ENCODE measurements around the gene WDR53.
"Not testable (repeated sequence)": the region's sequence is repeated elsewhere in the genome, so short reads cannot be mapped to it uniquely, and the experiment has no call there.

WDR53 gene
- 10.0 to 19.1 (median 12.6) reads per million in 3 experiments for total RNA-seq

DNA sequence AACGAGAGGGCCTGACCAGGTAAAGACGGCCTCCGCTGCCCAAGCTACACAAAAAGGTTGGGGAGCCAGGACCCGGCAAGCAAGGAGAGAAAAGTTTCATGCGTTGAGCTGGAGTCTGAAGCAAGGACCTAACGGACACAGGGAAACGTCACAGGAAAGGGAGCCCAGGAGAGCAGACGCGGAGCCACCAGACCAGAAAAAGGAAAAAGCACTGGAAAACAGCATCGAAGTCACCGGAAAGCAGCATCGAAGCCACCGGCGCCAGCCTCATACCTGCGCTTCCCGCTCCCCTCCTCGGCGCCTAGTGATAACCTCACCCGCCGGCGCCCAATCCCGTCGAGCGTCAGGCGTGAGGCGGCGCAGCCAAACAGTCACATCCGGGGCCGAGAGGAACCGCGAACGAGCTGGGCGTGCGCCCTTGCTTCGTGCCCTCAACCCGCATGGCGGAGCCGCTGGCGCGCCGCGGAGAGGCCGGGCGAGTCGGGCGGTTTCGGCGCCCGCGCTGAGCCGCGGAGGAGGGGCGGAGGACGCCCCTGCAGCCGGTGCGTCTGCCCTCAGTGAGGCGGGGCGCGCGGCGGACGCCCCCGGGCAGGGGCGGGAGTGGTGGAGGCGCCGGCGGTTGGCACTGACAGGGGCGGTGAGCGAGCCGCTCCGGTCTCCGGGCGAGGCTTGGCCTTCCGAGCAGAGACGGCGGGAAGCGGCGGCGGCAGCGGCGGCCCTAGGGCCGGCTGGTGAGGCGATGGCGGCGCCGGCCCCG, at the start of gene WDR53, which contains the start of gene FBXO45:
Gene WDR53, minus strand, starts transcription at position 309 of the 757 bp plus-strand sequence. CDS start 7,079 bp downstream, outside the sequence.
Gene FBXO45, plus strand, starts transcription at position 415 of the 757 bp plus-strand sequence. Its CDS starts 325 bp downstream, at position 740.
- peak; percentile 97 for DNase-seq

DNA sequence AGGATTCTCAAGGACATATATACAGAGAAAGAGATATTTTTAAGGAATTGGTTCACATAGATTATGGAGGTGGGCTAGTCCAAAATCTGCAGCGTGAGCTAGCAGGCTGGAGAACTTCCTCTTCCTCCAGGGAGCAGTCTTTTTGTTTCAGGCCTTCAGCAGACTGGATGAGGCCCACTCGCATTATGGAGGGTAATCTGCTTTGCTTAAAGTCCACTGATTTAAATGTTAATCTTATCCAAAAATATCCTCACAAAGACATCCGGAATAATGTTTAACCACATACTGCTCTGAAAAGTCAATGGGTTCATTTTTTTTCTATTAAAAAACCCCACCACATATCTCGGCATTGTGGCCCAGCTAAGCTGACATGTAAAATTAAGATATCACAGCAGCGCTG, 48.9 kb upstream of the WDR53 start:
- no peak for DNase-seq

DNA sequence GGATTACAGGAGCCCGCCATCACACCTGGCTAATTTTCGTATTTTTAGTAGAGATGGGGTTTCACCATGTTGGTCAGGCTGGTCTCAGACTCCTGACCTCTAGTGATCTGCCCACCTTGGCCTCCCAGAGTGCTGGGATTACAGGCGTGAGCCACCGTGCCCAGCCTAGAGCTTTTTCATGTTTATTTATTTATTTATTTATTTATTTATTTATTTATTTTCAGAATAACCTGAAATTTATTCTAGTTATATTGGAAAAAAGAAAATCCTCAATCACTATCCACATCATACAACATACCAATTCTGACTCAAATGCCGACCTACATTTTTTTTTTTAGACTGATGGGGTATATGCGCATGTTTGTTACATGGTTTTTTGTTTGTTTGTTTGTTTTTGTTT, 46.9 kb upstream of the WDR53 start:
- not testable (repeated sequence) for DNase-seq

DNA sequence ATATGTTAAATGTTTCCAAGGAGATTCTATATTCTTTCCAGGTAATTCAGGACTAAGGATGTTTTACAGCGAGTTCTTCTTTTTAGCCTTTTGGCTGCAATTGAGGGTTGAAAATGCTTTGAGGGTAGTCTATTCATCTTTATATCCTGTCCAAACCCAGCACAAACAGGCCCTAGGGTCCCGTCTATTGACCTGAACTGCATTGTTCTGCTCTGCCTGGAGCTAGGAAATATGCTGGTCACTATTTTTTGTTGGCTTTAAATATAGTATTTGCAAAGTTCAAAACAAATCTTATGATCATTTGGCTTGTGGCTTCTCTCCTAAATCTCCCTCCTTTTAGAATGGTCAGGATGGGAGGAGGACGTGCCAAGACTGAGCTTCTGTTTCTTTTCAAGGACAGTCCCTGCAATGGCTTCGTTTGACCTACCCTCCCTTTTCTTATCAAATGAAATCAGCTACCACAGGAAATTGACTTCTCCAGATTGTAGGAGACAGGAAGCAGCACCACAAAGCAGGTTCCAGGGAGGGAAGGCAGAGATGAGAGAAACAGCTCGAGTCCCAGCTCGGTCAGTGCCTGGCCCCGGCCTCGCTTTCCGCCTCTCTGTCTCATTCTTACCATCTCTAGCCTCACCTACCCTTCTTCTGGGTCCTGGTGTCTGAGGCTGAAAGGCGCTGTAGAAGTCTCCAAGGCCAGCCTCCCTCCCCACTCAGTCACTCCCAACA, 43.6 kb upstream of the WDR53 start:
- DNase-seq = no peak

DNA sequence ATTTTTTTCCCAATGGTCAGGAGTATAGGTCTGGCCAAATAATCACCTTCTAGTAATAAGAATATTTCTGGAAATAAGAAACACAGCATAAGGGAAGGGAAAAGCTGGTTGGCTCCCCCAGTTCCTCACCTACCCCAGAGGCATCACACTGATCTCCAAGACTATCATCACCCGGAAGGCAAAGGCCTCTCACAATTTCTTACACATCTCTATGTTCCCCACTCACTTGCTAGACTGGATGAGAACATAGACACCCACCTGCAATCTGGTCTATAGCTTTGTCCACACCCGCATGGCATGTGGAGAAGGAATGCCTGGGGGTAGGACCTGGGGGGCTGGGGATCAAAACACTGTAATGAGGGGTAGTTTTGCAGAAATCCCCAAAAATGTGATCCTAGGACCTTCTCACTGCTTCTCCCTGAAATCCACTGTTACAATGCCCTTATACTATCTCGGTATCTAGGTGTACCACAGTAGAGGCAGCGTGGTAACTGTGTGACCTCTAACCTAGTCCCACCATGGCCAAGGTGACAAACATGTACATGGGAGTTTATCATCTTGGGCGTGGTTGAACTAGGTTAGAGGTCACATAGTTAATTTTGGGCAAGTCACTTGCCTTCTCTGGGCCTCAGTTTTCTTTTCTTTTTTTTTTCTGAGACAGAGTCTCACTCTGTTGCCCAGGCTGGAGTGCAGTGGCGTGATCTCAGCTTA, 41.6 kb upstream of the WDR53 start:
- peak; percentile 19 for DNase-seq

DNA sequence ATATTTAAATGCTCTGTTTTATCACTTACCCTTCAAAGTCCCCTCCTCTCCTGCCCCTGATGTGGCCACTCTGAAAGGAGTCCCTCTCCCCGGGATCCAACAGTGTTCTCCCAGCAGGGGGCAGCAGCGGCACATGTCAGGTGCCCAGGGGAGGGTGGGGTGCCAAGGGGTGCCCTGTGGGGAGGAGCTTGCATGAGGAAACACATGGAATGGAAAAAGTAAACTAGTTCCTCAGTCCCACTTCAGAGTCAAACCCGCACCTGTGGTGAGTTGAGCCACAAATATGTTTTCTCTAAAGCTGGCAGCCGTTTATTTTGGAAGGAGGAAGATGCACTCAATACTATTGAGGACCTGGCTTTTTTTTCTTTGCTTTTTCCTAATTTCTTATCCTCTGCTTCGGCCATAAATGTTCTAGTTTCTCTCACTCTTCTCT, 41.0 kb upstream of the WDR53 start:
- DNase-seq = peak; percentile 82

DNA sequence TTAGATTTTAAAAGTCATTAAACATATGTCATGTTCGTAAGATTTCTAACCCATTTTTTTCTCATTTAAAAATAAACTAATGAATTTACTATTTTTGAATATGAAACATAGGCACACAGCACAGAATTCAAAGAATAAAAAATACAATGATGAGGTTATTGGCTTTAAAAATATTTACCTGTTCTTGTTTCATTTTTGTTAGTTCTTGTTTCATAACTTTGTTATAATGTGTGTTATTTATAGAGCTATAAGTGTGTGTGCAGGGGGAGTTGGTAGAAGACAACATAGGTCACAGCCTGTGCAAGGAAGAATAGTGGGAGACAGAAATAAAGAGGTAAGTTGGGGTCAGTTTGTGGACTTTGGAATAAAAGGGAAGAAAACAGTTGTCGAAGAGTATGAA, 40.3 kb upstream of the WDR53 start:
- DNase-seq = no peak

DNA sequence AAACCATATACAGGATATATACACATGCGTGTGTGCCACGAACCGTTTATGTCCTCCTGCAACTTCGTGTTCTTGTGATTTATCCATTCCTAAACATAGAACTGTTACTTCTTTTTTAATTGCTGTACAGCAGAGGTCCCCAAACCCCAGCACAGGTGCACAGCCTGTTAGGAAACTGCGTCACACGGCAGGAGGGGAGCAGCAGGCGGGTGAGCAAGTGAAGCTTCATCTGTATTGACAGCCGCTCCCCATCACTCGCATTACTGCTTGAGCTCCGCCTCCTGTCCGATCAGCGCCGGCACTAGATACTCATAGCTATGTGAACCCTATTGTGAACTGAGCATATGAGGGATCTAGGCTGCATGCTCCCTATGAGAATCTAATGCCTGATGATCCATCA, 36.2 kb upstream of the WDR53 start:
- peak; percentile 68 for DNase-seq

DNA sequence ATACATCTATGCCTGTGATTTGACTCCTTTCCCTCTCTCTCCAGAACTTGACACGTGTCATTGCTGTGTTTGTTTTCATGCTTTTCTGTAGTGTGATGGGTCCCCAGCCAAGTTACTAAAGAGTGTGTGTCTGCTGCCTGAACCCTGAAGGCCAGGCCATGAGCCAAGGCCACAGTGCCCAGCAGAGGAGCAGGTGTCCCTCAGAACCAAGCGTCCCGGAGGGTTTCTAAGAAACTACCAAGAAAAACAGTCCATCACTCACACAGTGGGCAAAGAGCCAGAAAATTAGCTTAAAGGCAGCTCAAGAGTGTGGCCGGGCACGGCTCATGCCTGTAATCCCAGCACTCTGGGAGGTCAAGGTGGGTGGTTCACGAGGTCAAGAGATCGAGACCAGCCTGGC, 35.3 kb upstream of the WDR53 start:
- no peak for DNase-seq

DNA sequence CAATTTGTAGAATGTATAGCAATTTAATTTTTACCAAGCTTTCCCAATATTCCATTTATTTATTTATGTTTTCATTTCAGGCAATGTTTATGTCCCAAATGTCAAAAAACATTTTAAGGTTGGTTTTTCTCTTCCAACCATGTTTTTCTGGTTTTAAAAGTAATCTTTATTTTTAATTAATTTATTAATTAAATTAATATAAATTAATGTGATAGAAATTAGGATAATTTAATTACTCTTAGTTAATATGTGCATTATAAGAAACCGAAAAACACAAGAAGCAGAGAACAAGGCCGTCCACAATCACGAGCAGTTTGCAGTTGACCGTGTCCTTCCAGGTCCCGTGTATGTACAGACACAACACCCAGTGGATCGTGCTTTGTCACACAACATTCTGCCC, 34.3 kb upstream of the WDR53 start:
- DNase-seq = no peak

DNA sequence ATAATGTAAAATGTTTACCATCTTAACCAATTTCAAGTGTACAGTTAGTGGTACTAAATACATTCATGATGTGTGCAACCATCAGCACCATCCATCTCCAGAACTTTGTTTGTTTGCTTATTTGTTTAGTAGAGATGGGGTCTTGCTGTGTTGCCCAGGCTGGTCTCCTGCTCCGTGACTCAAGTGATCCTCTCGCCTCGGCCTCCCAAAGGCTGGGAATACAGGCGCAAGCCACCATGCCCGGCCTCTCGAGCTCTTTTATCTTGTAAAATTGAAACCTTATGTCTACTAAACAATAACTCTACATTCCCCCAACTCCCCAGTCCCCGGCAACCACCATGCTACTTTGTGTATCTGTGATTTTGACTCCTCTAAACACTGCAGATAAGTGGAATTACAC, 32.0 kb upstream of the WDR53 start:
- no peak for DNase-seq

DNA sequence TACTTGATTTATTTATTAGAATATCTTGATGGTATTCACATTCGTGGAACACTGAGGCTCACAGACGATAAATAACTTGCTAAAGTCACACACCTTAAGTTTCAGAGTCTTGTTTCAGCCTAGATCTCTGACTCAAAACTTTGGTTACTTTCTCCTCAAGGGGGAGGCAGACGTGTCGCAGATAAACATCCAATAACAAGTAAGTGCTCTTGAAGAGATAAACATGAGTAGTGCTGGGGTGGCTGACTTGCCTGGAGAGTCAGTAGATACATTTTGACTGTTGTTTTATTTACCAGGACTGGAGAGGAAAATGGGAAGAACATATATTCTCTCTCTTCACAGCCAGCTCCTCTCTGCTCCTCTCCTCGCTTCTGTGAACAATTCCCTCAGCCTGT, 31.4 kb upstream of the WDR53 start:
- DNase-seq = no peak

DNA sequence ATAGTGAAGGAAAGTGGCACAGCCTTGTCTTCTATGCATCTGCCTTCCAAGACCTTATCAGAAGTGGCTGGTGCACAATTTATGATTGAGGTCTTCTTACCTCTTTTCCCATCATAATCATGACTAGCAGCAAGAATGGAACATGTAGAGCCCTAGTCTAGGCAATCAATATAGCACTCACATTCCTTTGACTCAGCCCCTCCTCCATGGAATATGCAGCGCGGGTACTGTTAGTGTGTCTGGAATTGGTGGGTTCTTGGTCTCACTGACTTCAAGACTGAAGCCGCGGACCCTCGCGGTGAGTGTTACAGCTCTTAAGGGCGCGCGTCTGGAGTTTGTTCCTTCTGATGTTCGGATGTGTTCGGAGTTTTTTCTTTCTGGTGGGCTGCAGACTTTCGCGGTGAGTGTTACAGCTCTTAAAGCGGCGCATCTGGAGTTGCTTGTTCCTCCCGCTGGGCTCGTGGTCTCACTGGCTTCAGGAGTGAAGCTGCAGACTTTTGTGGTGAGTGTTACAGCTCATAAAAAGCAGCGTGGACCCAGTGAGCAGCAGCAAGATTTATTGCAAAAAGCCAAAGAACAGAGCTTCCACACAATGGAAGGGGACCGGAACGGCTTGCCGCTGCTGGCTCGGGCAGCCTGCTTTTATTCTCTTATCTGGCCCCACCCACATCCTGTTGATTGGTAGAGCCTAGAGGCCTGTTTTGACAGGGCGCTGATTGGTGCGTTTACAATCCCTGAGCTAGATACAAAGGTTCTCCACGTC, 29.8 kb upstream of the WDR53 start:
- DNase-seq = not testable (repeated sequence)

DNA sequence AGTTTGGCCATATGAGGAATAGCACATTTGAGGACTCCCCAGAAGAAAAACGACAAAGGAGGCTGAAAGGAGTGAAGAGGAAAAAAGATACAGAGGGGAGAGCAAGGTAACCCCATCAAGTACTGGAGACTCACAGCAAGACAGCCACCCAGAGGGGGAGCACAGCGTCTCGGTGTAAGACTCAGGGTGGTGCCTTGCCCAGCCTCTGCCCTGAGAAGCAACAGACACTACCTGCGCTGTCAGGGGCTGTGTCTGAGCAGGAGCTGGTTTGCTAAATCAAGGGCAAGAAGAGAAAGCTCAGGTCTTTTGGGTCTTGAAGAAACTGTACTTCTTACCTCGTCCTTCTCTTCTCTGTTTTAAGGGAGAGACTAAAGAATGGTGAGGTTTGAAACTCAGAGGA, 28.0 kb upstream of the WDR53 start:
- no peak for DNase-seq

DNA sequence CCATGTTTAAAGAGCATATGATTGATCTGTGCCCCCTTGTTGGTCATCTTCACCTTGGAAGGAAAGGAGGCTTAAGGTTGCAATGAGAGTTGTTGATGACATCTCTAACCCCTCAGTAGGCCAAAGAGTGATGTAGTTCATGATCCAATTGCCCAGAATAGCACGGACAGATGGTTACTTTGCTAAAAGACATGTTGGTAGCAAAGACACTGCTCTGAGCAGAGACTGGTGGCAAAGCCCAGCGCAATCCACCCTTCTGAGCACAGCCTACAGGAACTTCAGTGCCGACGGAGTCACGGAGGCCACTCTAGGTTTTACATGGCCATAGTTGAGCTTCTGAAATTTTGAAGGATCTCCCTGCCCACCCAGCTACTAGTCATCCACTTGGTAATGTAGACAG, 21.9 kb upstream of the WDR53 start:
- no peak for DNase-seq

DNA sequence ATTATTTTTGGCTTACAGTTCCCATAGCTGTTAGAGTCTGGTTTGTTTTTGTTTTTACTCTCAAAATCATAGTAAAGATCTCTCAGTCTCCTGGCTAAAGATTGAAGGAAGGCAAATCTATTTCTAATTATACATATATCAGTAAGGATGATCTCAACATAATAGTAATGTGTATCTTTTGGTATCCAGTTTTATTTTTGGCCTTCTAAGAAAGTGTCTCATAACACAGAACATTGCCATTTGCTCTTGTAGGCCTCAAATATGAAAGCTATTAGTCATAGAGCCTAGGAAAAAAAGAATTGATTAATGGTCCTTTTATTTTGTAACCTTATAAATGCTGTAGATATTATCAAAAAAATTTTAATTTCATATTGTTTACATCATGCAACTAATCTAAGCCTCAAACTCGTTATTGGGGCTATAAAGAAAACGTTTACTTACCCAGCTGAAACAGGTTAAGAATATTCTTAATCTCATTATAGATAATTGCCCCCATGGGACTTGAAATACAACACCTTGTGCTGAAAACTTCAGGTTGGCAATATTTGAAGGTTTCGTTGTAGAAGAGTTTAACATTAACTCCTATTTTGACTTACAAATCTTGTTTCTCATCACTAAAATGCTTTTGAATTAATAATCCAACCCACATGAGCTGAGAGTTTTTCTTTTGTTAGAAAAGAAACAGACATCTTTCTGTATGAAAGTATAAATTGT, 16.8 kb upstream of the WDR53 start:
- DNase-seq = no peak

DNA sequence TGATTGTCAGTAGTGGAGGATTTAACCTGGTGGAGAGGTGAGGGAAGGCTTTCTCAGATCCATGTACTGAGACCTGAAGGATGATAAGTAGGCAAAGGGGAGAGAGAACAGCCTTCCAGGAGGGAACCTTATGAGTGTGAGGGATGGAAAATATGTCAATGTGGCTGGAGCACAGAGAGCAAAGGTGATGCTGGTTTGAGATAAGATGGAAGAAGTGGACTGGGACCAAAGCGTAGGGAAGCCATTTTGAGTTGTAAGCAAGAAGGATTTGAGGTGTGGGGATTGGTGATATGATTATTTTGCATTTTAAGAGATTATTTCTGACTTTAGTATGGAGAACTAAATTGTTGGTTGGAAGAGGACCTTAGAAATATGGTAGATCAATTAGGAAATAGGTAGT, 4.0 kb upstream of the WDR53 start:
- no peak for DNase-seq

DNA sequence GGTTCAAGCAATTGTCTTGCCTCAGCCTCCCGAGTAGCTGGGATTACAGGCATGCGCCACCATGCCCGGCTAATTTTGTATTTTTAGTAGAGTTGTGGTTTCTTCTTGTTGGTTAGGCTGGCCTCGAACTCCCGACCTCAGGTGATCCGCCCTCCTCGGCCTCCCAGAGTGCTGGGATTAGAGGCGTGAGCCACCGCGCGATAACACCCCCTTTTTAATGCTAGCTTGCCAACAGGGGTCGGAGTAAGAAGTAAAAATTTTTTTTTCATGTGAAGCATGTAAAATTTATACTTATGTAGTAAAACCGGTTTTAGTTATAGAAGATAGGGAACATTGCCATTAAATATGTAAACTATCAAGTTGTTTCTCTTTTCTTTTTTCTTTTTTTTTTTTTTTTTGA, 2.0 kb upstream of the WDR53 start:
- DNase-seq = not testable (repeated sequence)

DNA sequence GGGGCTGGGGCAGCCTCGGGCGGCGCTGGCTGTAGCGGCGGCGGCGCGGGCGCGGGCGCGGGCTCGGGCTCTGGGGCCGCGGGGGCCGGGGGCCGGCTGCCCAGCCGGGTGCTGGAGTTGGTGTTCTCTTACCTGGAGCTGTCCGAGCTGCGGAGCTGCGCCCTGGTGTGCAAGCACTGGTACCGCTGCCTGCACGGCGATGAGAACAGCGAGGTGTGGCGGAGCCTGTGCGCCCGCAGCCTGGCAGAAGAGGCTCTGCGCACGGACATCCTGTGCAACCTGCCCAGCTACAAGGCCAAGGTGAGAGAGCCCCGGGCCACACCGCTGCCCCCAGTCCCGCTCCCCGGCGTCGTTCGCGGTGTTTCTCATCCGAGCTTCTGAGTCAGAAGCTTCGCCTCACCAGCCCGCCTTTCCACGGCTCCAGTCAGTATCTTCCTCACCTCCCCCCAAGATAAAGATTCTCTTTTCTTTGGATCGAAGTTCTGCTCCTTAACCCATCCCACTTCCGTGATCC, 706 bp upstream of the WDR53 start:
- DNase-seq = no peak

DNA sequence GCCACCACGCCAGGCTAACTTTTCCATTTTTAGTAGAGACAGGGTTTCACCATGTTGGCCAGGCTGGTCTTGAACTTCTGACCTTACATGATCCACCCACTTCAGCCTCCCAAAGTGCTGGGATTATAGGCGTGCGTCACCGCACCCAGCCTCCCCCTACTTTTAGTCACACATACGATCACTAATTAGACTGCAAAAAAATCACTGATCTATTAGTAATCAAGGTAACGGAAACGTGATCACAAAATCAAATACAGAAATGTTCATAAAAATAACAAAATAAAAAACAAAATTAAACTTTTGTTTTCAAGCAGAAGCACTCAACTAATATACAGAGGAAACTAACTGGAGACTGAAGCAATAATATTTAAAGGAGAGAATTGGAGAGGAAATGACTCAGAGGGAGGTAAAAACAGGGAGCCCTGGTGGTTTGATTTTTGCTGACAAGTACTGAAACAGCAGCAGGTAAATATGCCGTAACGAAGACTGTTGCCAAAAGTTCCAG, 4.6 kb downstream of the WDR53 start:
- DNase-seq = peak; percentile 60

DNA sequence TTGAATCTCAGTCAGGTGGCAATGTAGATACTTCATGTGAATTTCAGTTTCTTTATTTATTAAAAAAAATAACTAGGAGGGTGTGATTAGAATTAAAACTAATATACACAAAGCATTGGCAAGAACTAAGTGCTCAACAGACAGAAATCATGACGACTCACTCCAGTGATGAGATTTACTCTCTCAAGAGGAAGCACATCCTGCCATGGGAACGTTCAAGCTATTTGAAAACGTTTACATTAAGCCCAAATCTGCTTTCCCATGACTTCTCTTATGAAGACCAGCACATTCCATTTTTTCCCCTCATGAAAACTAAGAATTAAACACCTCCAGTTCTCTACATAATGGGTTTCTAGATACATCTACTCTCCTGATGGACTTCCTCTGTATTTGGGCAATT, 8.5 kb downstream of the WDR53 start:
- no peak for DNase-seq

DNA sequence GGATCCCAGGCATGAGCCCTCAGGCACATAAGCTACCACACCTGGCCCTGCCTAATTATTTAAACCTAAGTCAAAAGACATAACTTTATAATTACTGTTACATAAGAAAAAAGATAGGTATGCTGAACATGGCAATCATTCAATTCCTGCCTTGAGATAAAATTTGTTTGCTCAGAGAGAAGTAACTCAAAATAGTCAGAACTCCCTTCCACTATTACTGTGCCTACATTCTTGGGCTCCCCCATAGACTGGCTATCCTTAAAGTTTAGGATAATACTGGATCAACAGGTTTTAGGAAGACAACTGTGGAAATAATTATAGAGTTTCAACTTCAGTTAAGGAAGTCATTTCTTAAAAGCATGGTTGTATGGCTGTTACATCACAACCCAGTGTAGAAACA, 9.9 kb downstream of the WDR53 start:
- no peak for DNase-seq

Data from central memory CD4-positive, alpha-beta T cell (primary cell).